ENCODE data around the gene GPR146.

- no peak for TF ChIP-seq CTCF (IDR thresholded peaks at IDR 0.05; ENCODE audit: poor library complexity)
- no peak for TF ChIP-seq EZH2phosphoT487 (IDR thresholded peaks at IDR 0.05; ENCODE audit: low read depth, severe bottlenecking, unreplicated experiment)
- no peak for TF ChIP-seq EZH2 (IDR thresholded peaks at IDR 0.05; ENCODE audit: borderline replicate concordance)
Observed at GRCh38 chr7:1081931-1082401, 37.6 kb downstream of the GPR146 start.
